GM19438 (cell line): ENCODE data around the gene CNTNAP3B.
"Not testable (repeated sequence)": the region's sequence is repeated elsewhere in the genome, so short reads cannot be mapped to it uniquely, and the experiment has no call there.

Source experiments
- ATAC-seq: cut with Tn5 transposase; IDR thresholded peaks from one replicate; pipeline ENCODE4 v1.9.1; 2021; ENCODE audit warnings: low read depth; ENCODE audit not compliant: unreplicated experiment

The CNTNAP3B gene

GRCh38 chr9:42129073-42129729, at the start of gene CNTNAP3B:
CNTNAP3B (minus strand) TSS chr9:42129426; CDS start chr9:42129094, 332 bp downstream.
- not testable (repeated sequence) for ATAC-seq

DNA sequence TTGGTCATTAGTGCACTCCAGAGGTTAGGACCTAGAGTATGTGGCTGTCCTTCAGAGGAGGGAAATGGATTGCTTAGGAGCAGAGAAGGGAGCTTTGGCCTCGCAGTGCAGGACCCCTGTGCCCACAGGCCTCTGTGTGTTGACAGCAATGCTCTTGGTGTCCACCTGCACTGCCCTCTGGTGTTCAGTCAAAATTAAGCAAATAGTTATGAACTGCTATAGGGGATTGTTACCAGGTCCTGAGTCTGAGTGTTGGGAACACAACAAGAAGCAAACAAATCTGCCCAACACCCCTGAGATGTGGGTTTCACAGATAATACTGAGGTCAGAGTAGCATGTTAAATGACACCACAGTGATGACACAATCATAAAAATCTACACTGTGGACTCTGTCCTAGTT, 31.1 kb upstream of the CNTNAP3B start:
- not testable (repeated sequence) for ATAC-seq

- not testable (repeated sequence) for ATAC-seq
Observed at GRCh38 chr9:42127056-42127841, 2.0 kb downstream of the CNTNAP3B start.

DNA sequence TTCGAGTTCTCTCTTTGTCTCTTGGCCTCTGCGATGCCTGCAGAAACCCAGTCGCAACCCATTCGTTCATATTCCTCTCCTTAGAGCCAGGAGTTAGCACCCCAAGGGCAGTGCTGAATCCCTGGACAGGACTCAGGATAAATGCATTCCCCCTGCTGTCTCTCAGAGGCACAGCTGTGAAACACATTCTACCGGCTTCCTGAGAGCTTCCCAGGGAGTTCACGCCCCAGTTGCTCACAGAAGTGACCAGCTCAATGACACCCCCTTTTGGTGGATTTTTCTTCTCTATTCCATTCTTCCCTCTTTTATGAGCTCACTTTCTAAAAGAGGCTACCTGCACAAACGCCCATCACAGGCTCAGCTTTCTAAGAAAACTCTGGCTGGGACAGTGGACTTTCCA, 8.2 kb downstream of the CNTNAP3B start:
- not testable (repeated sequence) for ATAC-seq

- ATAC-seq: not testable (repeated sequence)
Observed at GRCh38 chr9:42095929-42096328, 33.3 kb downstream of the CNTNAP3B start.

- ATAC-seq: not testable (repeated sequence)
Observed at GRCh38 chr9:42084559-42084952, 44.7 kb downstream of the CNTNAP3B start.

DNA sequence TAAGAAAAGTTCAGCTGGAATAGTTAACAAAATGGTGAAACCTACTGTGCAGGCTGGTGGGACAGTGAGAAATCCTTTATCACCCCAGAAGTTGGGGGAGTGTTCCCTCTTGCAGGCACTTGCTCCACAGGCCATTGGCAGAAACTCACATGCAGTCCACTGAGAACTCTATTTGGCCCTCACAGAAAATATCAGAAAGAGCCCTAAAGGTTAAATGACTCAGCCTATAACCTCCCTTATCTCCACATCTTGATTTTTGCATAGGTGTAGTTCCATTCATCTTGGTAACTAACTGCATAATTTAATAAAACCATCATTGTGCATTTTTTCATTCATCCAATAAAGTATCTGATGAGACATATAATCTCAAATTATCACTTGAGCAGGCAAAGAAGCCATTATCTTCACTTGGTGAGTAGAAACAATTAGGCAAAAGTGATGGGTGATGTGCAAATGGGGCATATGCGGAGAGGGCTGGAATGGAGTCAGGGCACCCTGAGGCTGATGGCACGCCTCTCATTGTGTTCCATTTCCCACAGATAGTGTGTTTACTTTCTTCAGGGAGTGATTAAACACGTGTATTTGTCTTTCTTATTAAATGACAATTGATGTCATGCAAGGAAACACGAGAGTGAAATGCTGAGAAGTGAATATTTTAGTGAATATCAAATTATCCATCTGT, 45.2 kb downstream of the CNTNAP3B start:
- ATAC-seq: not testable (repeated sequence)

DNA sequence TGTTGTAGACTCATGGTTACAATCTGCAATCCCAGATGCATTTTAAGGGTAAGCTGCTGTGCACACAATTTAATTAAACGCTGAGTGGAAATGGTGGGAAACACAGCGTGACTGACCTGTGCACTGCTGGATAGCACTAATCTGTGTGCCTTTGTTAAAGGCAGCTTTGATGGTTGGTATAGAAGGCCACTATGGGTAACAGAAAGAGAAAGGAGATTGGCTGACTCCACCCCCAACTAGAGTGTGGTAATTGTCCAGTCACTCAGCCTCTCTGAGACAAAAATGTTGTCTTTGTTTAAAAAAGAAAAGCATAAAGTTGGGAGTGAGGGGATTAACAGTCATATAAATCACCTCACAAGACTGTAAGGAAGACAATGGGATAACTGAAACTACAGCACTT, 48.9 kb downstream of the CNTNAP3B start:
- ATAC-seq: not testable (repeated sequence)

GRCh38 chr9:42074868-42075267, 54.4 kb downstream of the CNTNAP3B start:
- not testable (repeated sequence) for ATAC-seq

GRCh38 chr9:42071026-42071425, 58.2 kb downstream of the CNTNAP3B start:
- ATAC-seq: not testable (repeated sequence)

GRCh38 chr9:42070035-42070799, 59.0 kb downstream of the CNTNAP3B start:
- ATAC-seq: not testable (repeated sequence)

DNA sequence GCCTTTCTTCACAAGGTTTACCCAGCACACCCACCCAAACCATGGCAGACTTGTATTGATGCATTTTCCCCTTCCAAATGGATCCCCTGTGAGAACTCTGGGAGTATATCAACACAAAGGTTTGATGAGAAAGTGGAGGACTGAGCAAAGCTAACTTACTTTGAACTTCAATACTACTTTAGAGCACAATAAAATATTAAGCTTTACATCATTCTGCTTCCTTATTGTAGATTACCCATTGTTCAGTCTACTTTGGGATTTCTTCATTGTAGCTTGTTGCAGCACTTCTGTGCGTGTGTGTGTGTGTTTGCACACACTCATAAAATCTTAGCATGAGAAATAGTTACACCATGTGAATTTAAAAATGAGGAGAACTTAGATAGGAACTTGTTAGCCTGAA, 75.4 kb downstream of the CNTNAP3B start:
- ATAC-seq: not testable (repeated sequence)

DNA sequence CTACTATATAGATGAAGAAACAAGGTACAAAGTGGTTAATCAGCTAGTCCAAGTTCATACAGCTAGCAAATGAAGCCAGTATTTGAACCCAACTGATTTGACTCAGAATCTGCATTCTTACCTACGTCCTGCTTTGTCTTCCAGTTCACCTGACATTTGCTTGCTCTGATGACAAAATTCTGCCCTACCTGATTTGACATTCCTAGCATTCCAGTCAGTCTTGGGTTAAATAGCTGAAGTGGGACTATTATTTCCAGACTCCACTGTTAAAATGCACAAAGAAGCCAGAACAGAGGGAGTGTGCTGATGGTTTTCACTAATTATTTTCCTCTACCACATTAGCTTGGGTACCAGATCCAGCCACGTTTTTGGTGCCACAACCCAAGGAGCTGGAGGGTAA, 78.5 kb downstream of the CNTNAP3B start:
- not testable (repeated sequence) for ATAC-seq

GRCh38 chr9:42044422-42045010, 84.7 kb downstream of the CNTNAP3B start:
- ATAC-seq: not testable (repeated sequence)

DNA sequence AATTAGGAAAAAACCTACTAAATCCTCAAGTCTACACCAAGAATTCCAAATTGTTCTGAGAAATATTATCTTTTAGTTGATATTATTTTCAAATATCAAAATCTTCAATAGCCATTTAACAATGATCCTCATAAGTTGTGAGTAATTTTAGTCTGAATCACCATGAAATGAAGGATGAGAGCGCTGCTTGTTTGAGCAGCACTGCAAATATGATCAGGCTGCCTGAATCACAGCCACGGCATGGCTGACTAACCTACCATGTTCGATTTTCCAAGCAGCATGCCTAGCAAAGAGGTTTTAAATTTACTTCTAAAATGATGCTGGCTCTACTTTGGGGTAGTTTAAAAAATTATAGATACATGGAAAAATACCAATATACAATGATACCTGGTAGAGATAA, 95.7 kb downstream of the CNTNAP3B start:
- not testable (repeated sequence) for ATAC-seq

DNA sequence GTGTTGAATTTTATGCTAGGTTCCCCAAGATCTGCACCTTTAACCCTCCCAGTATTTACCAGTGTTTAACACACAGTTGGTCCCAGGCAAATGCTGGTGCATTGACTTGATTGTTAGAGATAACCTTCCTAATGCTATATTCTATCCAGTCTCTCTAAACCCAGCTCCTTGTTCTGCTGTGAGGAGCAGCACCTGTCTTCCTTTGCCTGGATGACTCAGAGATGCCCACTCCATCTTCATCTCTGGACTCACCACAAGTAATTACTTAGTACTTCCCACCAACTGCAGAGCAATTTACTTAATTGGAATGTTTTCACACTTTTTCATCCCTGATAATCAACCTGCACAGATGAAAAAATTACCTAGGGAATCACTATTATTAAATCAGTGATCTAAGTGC, 108.6 kb downstream of the CNTNAP3B start:
- ATAC-seq: not testable (repeated sequence)

DNA sequence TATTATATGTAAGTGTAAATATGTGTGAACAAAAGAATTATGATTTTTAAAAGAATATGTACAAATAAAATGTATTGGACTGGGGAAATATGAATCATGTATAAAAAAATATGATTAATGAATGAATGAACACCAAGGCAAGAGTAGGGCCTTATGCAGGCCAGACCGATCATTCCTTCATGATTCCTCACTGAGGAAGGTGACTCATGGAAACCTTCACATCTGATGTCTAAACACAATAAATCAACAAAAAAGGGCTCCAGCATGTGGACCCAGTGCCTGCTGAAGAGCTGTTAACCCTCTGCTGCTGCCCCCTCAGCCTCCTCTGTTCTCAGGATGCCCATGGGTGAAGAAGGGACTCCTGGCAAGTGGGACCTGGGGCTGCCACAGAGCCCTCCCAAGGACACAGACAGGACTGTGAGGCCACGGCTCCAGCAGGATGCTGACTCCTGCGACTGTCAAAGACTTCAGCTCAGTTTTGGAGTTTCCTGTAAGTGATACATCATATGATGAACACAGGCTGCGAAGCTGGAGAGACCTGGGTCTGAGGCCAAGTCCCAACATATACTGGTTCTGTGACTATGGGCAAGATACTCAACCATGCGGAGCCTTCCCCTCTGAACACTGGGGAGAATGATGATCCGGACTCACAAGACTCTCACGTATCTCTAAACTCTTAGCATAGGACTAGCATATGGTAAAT, 110.9 kb downstream of the CNTNAP3B start:
- ATAC-seq: not testable (repeated sequence)

- not testable (repeated sequence) for ATAC-seq
Observed at GRCh38 chr9:42014317-42014716, 114.9 kb downstream of the CNTNAP3B start.

- ATAC-seq: not testable (repeated sequence)
Observed at GRCh38 chr9:41991607-41992006, 137.6 kb downstream of the CNTNAP3B start.
